OCI-LY7 (cell line): Measurements from ENCODE around the gene GTSE1. TPM values are rescaled to one million over a fixed set of nuclear protein-coding genes. Genes with fewer than 3 reads are reported as not detected.

ENCODE experiments used
- BruUV-seq: library from RNA; stranded (reverse); fragments of 400-500 nt; replicated peaks from 2 replicates; lab custom pipeline; 2021; lab: Mats Ljungman, UMichigan
- CTCF ChIA-PET: fragments of 300-600 bp; sonication (Branson Sonifier 250); formaldehyde crosslinking; loops from one replicate; lab custom pipeline; 2022; ENCODE audit warnings: antibody characterized with exemption; ENCODE audit not compliant: unreplicated experiment; lab: Charles Lee
- POLR2A ChIA-PET: fragments of 300-600 bp; sonication (Branson Sonifier 250); formaldehyde crosslinking; loops from one replicate; lab custom pipeline; 2022; ENCODE audit warnings: antibody characterized with exemption; lab: Charles Lee
- DNase-seq: peaks from one replicate; pipeline ENCODE4 v3.0.0-alpha.2; 2015; ENCODE audit warnings: low spot score
- H2AFZ ChIP-seq: fragments of 200-600 bp; sonication (generic), shearing (Covaris generic); 2 replicates; pipeline ENCODE4 v1.6.1; 2014; ENCODE audit warnings: mild to moderate bottlenecking, antibody characterized with exemption, low read length, moderate library complexity
- H3K27ac ChIP-seq: fragments of 200-600 bp; sonication (generic); 2 replicates; pipeline ENCODE4 v1.5.1; 2014; ENCODE audit warnings: mixed run types, low read depth, mild to moderate bottlenecking, moderate library complexity, low read length, inconsistent platforms; ENCODE audit not compliant: poor library complexity, severe bottlenecking
- H3K36me3 ChIP-seq: fragments of 200-600 bp; sonication (generic); 2 replicates; pipeline ENCODE4 v1.6.1; 2014; ENCODE audit warnings: mild to moderate bottlenecking, antibody characterized with exemption, low read length, moderate library complexity, mixed read lengths; ENCODE audit not compliant: insufficient read depth
- H3K4me1 ChIP-seq: fragments of 200-600 bp; sonication (generic); 2 replicates; pipeline ENCODE4 v1.5.1; 2014; ENCODE audit warnings: mild to moderate bottlenecking, low read length; ENCODE audit not compliant: insufficient read depth, poor library complexity, severe bottlenecking
- H3K4me2 ChIP-seq: fragments of 200-600 bp; sonication (generic); 2 replicates; pipeline ENCODE4 v1.6.1; 2014; ENCODE audit warnings: mild to moderate bottlenecking, low read length
- H3K4me3 ChIP-seq: fragments of 200-600 bp; sonication (generic); 2 replicates; pipeline ENCODE4 v1.5.1; 2014; ENCODE audit warnings: mild to moderate bottlenecking, low read depth, low read length; ENCODE audit not compliant: poor library complexity, severe bottlenecking
- H3K79me2 ChIP-seq: fragments of 200-600 bp; sonication (generic); 2 replicates; pipeline ENCODE4 v1.6.1; 2016; ENCODE audit warnings: low read depth, mild to moderate bottlenecking, low read length, moderate library complexity, mixed read lengths; ENCODE audit not compliant: insufficient read depth
- H3K9me2 ChIP-seq: fragments of 200-600 bp; sonication (generic); 2 replicates; pipeline ENCODE4 v1.6.1; 2016; ENCODE audit warnings: mild to moderate bottlenecking, low read length, mixed read lengths; ENCODE audit not compliant: insufficient read depth
- H3K9me3 ChIP-seq: fragments of 200-600 bp; sonication (generic); 2 replicates; pipeline ENCODE4 v1.6.1; 2014; ENCODE audit warnings: mild to moderate bottlenecking, mixed run types, low read length, mixed read lengths
- H4K20me1 ChIP-seq: fragments of 200-600 bp; sonication (generic); 2 replicates; pipeline ENCODE4 v1.6.1; 2014; ENCODE audit warnings: mild to moderate bottlenecking, antibody characterized with exemption, low read length, moderate library complexity, mixed read lengths; ENCODE audit not compliant: insufficient read depth
- CTCF ChIP-seq: fragments of 200-600 bp; sonication (generic); conservative IDR thresholded peaks from 2 replicates; pipeline ENCODE4 v1.5.1; 2014; ENCODE audit warnings: mild to moderate bottlenecking, antibody characterized with exemption, low read length, moderate library complexity, mixed read lengths
- EZH2phosphoT487 ChIP-seq: fragments of 200-600 bp; sonication (generic); IDR thresholded peaks from 2 replicates; pipeline ENCODE4 v1.6.1; 2018; ENCODE audit warnings: low read depth, borderline replicate concordance, mild to moderate bottlenecking, mixed run types, antibody characterized with exemption, low read length, moderate library complexity, mixed read lengths
- intact Hi-C: fragments of 100-400 bp; cut with micrococcal nuclease; formaldehyde crosslinking; loops from one replicate; pipeline ENCODE4 v1.10.0; 2022; ENCODE audit not compliant: unreplicated experiment
- total RNA-seq, 2 experiments: library from RNA; depleted of rRNA in 1 of 2; stranded (reverse); fragments of >200 nt in 1 of 2; shearing (Covaris generic) in 1 of 2; gene quantifications; 2 replicates each; pipeline ENCODE4 v1.2.3, GENCODE V29; 2014 to 2022

GTSE1 gene
- total RNA-seq, 2 experiments from 2014 or later, result 54.7 to 109 TPM

- peaks cover 18% of the 10 kb centered on the region for H3K4me1 ChIP-seq
- no peaks in the 10 kb centered on the region for H3K9me3 ChIP-seq
- no peak for DNase-seq
- no peaks in the 10 kb centered on the region for H4K20me1 ChIP-seq
- H3K36me3 ChIP-seq, result peaks cover 32% of the 10 kb centered on the region; the same call in 1 of the 2 replicates
- H2AFZ ChIP-seq, result no peak overlapping the region
- no peak overlapping the region for H3K4me2 ChIP-seq
- H3K27ac ChIP-seq, result no peak overlapping the region
- intact Hi-C loops, result no loop called here
- ChIA-PET POLR2A (no interaction called here), CTCF (no interaction called here)
- no peaks in the 10 kb centered on the region for H3K79me2 ChIP-seq
- no peaks in the 10 kb centered on the region for H3K9me2 ChIP-seq
- no peak overlapping the region for H3K4me3 ChIP-seq
- BruUV-seq, result no TSS peak
- no peak for TF ChIP-seq CTCF
These were observed 62.7 kb downstream of the GTSE1 start for GRCh38 chr22:46359362-46359761.

GRCh38 chr22:46360097-46360496 lies 63.4 kb downstream of the GTSE1 start:
- Histone ChIP-seq H3K9me3 (no peaks in the 10 kb centered on the region), H3K79me2 (no peaks in the 10 kb centered on the region), H2AFZ (no peak overlapping the region), H3K36me3 (peaks cover 25% of the 10 kb centered on the region; the same call in 1 of the 2 replicates), H3K4me3 (no peak overlapping the region), H3K9me2 (no peaks in the 10 kb centered on the region), H3K4me1 (peaks cover 18% of the 10 kb centered on the region), H4K20me1 (no peaks in the 10 kb centered on the region), H3K4me2 (no peak overlapping the region), H3K27ac (no peak overlapping the region)
- TF ChIP-seq EZH2phosphoT487 (no peak), CTCF (no peak)
- intact Hi-C loops, result no loop called here
- POLR2A ChIA-PET, result no interaction called here
- CTCF ChIA-PET, result no interaction called here
- DNase-seq, result no peak
- BruUV-seq, result no TSS peak

- intact Hi-C loops, result no loop called here
- ChIA-PET POLR2A (no interaction called here), CTCF (no interaction called here)
- no peaks in the 10 kb centered on the region for H3K9me3 ChIP-seq
- TF ChIP-seq CTCF, result no peak
- no peak for TF ChIP-seq EZH2phosphoT487
- no peak overlapping the region for H3K27ac ChIP-seq
- H3K9me2 ChIP-seq, result no peaks in the 10 kb centered on the region
- no peak overlapping the region for H2AFZ ChIP-seq
- no peaks in the 10 kb centered on the region for H3K79me2 ChIP-seq
- H4K20me1 ChIP-seq, result no peaks in the 10 kb centered on the region
- H3K4me1 ChIP-seq, result peaks cover 18% of the 10 kb centered on the region
- no peak overlapping the region for H3K4me2 ChIP-seq
- no peak for DNase-seq
- no peak overlapping the region for H3K4me3 ChIP-seq
- no TSS peak for BruUV-seq
- peaks cover 17% of the 10 kb centered on the region; the same call in 1 of the 2 replicates for H3K36me3 ChIP-seq
These were observed 64.2 kb downstream of the GTSE1 start for GRCh38 chr22:46360891-46361290.
